ENCODE data around the gene RAB11FIP4.
"Not testable (repeated sequence)": the region's sequence is repeated elsewhere in the genome, so short reads cannot be mapped to it uniquely, and the experiment has no call there.

RAB11FIP4 gene

GRCh38 chr17:31433811-31434726 is 42.6 kb downstream of the RAB11FIP4 start:
- DNase-seq = no peak

- no peak for DNase-seq
Observed at GRCh38 chr17:31434727-31435050, 43.2 kb downstream of the RAB11FIP4 start.

- DNase-seq = no peak
Observed at GRCh38 chr17:31435581-31435980, 44.1 kb downstream of the RAB11FIP4 start.

GRCh38 chr17:31437720-31438400 is 46.4 kb downstream of the RAB11FIP4 start:
- no peak for DNase-seq

- DNase-seq = no peak
Observed at GRCh38 chr17:31439716-31440115, 48.2 kb downstream of the RAB11FIP4 start.

GRCh38 chr17:31442276-31442675 is 50.8 kb downstream of the RAB11FIP4 start:
- DNase-seq = no peak

- DNase-seq = not testable (repeated sequence)
Observed at GRCh38 chr17:31442856-31443255, 51.4 kb downstream of the RAB11FIP4 start.

GRCh38 chr17:31443386-31443785 is 51.9 kb downstream of the RAB11FIP4 start:
- DNase-seq = no peak

GRCh38 chr17:31444026-31444425 is 52.6 kb downstream of the RAB11FIP4 start:
- DNase-seq = no peak

- DNase-seq = no peak
Observed at GRCh38 chr17:31446195-31446967, 54.9 kb downstream of the RAB11FIP4 start.

GRCh38 chr17:31448467-31449077 is 57.1 kb downstream of the RAB11FIP4 start:
- no peak for DNase-seq

- no peak for DNase-seq
Observed at GRCh38 chr17:31449111-31449510, 57.6 kb downstream of the RAB11FIP4 start.

GRCh38 chr17:31449746-31450145 is 58.3 kb downstream of the RAB11FIP4 start:
- no peak for DNase-seq

GRCh38 chr17:31452101-31452500 is 60.6 kb downstream of the RAB11FIP4 start:
- no peak for DNase-seq

- DNase-seq = no peak
Observed at GRCh38 chr17:31452561-31453110, 61.2 kb downstream of the RAB11FIP4 start.

GRCh38 chr17:31453896-31454295 is 62.4 kb downstream of the RAB11FIP4 start:
- no peak for DNase-seq

- no peak for DNase-seq
Observed at GRCh38 chr17:31456814-31457213, 65.3 kb downstream of the RAB11FIP4 start.

GRCh38 chr17:31457391-31458234 is 66.1 kb downstream of the RAB11FIP4 start:
- no peak for DNase-seq

- DNase-seq = no peak
Observed at GRCh38 chr17:31458829-31459228, 67.4 kb downstream of the RAB11FIP4 start.

GRCh38 chr17:31459716-31460115 is 68.2 kb downstream of the RAB11FIP4 start:
- DNase-seq = no peak

GRCh38 chr17:31460226-31460721 is 68.8 kb downstream of the RAB11FIP4 start:
- DNase-seq = no peak

Measured in GF-D8 (cell line).